OCI-LY1 (cell line): ENCODE results near the gene ZNF585A.

Experiments used
- H2AFZ ChIP-seq: fragments of 200-600 bp; sonication (generic), shearing (Covaris generic); 2 replicates; pipeline ENCODE4 v1.6.0; 2014; ENCODE audit warnings: antibody characterized with exemption, mild to moderate bottlenecking, low read length
- H3F3A ChIP-seq: fragments of 200-600 bp; sonication (generic), shearing (Covaris generic); 2 replicates; pipeline ENCODE4 v1.6.0; 2014; ENCODE audit warnings: mild to moderate bottlenecking, antibody characterized with exemption, low read length, moderate library complexity; ENCODE audit not compliant: insufficient read depth
- H3K27ac ChIP-seq: fragments of 200-600 bp; sonication (generic); 2 replicates; pipeline ENCODE4 v1.5.1; 2014; ENCODE audit warnings: low read length, mixed run types, mild to moderate bottlenecking, low read depth; ENCODE audit not compliant: poor library complexity, severe bottlenecking
- H3K27me3 ChIP-seq: fragments of 200-600 bp; sonication (generic); 2 replicates; pipeline ENCODE4 v1.6.0; 2014; ENCODE audit warnings: antibody characterized with exemption, mild to moderate bottlenecking, low read length, moderate library complexity; ENCODE audit not compliant: insufficient read depth
- H3K36me3 ChIP-seq: fragments of 200-600 bp; sonication (generic); 2 replicates; pipeline ENCODE4 v1.6.1; 2014; ENCODE audit warnings: mild to moderate bottlenecking, antibody characterized with exemption, low read length, moderate library complexity, mixed read lengths; ENCODE audit not compliant: insufficient read depth
- H3K4me1 ChIP-seq: fragments of 200-600 bp; sonication (generic); 2 replicates; pipeline ENCODE4 v1.5.1; 2014; ENCODE audit warnings: mild to moderate bottlenecking, low read length, moderate library complexity; ENCODE audit not compliant: insufficient read depth, severe bottlenecking
- H3K4me2 ChIP-seq: fragments of 200-600 bp; sonication (generic), shearing (Covaris generic); 2 replicates; pipeline ENCODE4 v1.6.1; 2014; ENCODE audit warnings: low read length
- H3K4me3 ChIP-seq: fragments of 200-600 bp; sonication (generic); 2 replicates; pipeline ENCODE4 v1.5.1; 2014; ENCODE audit warnings: low read length, low read depth, mild to moderate bottlenecking, mixed read lengths; ENCODE audit not compliant: poor library complexity, severe bottlenecking
- H3K79me2 ChIP-seq: fragments of 200-600 bp; shearing (Covaris generic); 2 replicates; pipeline ENCODE4 v1.6.1; 2016; ENCODE audit warnings: mixed run types, low read length, mixed read lengths; ENCODE audit not compliant: insufficient read depth
- H3K9ac ChIP-seq: fragments of 200-600 bp; sonication (generic), shearing (Covaris generic); 2 replicates; pipeline ENCODE4 v1.6.1; 2014; ENCODE audit warnings: mild to moderate bottlenecking, low read length, mixed read lengths
- H3K9me2 ChIP-seq: fragments of 200-600 bp; sonication (generic), shearing (Covaris generic); 2 replicates; pipeline ENCODE4 v1.6.1; 2014; ENCODE audit warnings: low read depth, mild to moderate bottlenecking, low read length, mixed read lengths
- H3K9me3 ChIP-seq: fragments of 200-600 bp; shearing (Covaris generic); 2 replicates; pipeline ENCODE4 v1.6.1; 2014; ENCODE audit warnings: low read length, mixed read lengths
- H4K20me1 ChIP-seq: fragments of 200-600 bp; sonication (generic), shearing (Covaris generic); 2 replicates; pipeline ENCODE4 v1.6.0; 2016; ENCODE audit warnings: mild to moderate bottlenecking, low read length; ENCODE audit not compliant: insufficient read depth
- EZH2 ChIP-seq: fragments of 200-600 bp; sonication (generic), shearing (Covaris generic); IDR thresholded peaks from 2 replicates; pipeline ENCODE4 v1.8.0; 2017; ENCODE audit warnings: borderline replicate concordance, mixed run types, mild to moderate bottlenecking, antibody characterized with exemption, low read length, moderate library complexity, mixed read lengths
- TF ChIP-seq, protein P1 (sequence below): fragments of 200-600 bp; sonication (generic), shearing (Covaris generic); IDR thresholded peaks from 2 replicates; pipeline ENCODE4 v1.5.1; 2017; ENCODE audit warnings: mild to moderate bottlenecking, antibody characterized with exemption, low read length, moderate library complexity, mixed read lengths

ZNF585A gene

DNA sequence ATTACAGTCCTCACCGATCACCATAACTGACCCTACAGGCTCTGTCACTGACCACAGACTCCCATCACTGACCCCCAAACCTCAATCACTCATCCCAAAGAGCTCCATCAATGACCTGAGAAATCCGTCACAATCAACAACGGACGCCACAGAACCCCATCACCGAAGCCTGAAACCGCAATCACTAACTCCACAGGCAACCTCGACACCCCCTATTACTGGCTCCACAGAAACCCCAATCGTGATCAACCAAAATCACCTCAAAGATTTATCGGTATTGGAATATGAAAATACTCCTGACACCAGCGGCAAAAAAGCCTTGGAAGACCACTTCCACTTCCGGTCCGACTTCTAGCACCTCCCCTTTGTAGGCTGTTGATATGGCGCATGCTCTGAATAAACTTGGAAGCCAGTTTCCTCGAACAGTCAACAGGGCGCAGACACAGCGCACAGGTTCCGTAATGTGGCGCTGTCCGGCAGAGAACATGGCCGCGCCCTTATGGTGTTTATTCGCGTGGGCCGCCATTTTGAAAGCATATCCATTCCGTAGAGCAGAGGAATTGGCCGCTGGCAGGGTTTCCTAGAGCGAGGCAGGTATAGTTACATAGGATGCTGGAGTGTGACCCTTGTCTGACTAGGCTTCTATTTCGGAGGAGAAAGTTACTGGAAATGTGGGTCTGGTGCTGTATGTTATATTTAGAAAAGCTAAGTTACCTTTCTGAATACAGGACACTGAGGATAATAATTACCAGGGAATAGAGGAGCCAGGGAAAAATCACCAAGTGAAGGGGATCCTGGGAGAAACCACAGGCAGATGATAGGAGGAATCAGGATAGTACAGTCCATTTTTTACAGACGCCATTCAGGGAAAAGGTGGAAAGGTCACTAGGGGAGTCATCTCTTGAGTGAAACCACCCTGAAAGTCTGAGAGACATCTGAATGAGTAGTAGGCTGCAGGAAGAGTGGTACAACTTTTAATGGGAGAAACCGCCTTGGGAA is at the start of gene ZNF585A:
ZNF585A (minus strand) TSS at position 328 of the 999 bp plus-strand sequence. CDS start 2,785 bp downstream, outside the sequence.
- H3K36me3 ChIP-seq, result peaks cover 27% of the 10 kb centered on the region
- peak within 1 kb of the TSS; percentile 75 for H3K4me3 ChIP-seq
- no peaks in the 10 kb centered on the region for H4K20me1 ChIP-seq
- H3K9me3 ChIP-seq, result peaks cover 20% of the 10 kb centered on the region
- peak within 1 kb of the TSS; percentile 61 for H3K4me2 ChIP-seq
- H3K4me1 ChIP-seq, result peaks cover 10% of the 10 kb centered on the region
- H3K9me2 ChIP-seq, result no peaks in the 10 kb centered on the region
- no peaks in the 10 kb centered on the region for H3K79me2 ChIP-seq
- H3K27ac ChIP-seq, result no peak within 1 kb of the TSS
- H2AFZ ChIP-seq, result peak within 1 kb of the TSS; percentile 87
- peak within 1 kb of the TSS; percentile 74 for H3K9ac ChIP-seq
- no peaks in the 10 kb centered on the region for H3K27me3 ChIP-seq
- H3F3A ChIP-seq, result 0 out of 2 replicates have a peak, but pooled peaks cover 2% of the 10 kb centered on the region
- TF ChIP-seq EZH2, result no peak
- TF ChIP-seq, protein P1, sequence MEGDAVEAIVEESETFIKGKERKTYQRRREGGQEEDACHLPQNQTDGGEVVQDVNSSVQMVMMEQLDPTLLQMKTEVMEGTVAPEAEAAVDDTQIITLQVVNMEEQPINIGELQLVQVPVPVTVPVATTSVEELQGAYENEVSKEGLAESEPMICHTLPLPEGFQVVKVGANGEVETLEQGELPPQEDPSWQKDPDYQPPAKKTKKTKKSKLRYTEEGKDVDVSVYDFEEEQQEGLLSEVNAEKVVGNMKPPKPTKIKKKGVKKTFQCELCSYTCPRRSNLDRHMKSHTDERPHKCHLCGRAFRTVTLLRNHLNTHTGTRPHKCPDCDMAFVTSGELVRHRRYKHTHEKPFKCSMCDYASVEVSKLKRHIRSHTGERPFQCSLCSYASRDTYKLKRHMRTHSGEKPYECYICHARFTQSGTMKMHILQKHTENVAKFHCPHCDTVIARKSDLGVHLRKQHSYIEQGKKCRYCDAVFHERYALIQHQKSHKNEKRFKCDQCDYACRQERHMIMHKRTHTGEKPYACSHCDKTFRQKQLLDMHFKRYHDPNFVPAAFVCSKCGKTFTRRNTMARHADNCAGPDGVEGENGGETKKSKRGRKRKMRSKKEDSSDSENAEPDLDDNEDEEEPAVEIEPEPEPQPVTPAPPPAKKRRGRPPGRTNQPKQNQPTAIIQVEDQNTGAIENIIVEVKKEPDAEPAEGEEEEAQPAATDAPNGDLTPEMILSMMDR, result no peak

DNA sequence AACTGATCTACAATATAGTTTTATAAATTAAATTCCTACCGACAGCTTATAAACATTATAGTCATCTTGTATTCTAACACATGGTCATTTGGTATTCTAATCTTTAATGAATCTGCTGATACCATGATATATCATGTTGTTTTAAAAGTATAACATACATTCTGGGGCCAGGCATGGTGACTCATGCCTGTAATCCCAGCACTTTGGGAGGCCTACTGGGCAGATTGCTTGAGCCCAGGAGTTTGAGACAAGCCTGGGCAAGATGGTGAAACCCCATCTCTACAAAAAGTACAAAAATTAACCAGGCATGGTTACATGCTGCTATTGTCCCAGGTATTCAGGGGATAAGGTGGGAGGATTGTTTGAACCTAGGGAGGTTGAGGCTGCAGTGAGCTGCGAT is 48.6 kb upstream of the ZNF585A start:
- TF ChIP-seq EZH2, result no peak
- TF ChIP-seq, protein P1, result no peak
- H3K4me1 ChIP-seq, result peaks cover 9% of the 10 kb centered on the region
- no peak overlapping the region for H3K27ac ChIP-seq
- no peak overlapping the region for H3K4me2 ChIP-seq
- H3K9ac ChIP-seq, result no peak overlapping the region
- H2AFZ ChIP-seq, result no peak overlapping the region
- H3K4me3 ChIP-seq, result no peak overlapping the region
- peaks cover 61% of the 10 kb centered on the region for H3K36me3 ChIP-seq
- H3K79me2 ChIP-seq, result peaks cover 19% of the 10 kb centered on the region
- H3K27me3 ChIP-seq, result no peaks in the 10 kb centered on the region
- no peaks in the 10 kb centered on the region for H3F3A ChIP-seq
- no peaks in the 10 kb centered on the region for H3K9me2 ChIP-seq
- H4K20me1 ChIP-seq, result no peaks in the 10 kb centered on the region
- H3K9me3 ChIP-seq, result peaks cover 13% of the 10 kb centered on the region

DNA sequence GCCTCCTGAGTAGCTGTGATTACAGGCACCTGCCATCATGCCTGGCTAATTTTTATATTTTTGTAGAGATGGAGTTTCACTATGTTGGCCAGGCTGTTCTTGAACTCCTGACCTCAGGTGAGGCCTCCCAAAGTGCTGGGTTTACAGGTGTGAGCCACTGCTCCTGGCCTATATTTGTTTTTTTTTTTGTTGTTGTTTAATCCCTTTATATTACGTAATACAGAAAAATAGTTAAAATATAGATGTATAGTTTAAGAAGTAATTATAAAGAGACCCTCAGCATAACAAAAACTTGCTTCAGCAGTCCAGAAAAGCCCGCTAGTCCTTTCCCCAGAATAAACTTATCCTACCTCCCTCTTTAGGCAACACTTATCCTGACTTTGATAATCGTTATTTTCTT is 47.9 kb upstream of the ZNF585A start:
- TF ChIP-seq, protein P1, result no peak
- no peak for TF ChIP-seq EZH2
- no peaks in the 10 kb centered on the region for H3F3A ChIP-seq
- H2AFZ ChIP-seq, result no peak overlapping the region
- no peak overlapping the region for H3K4me2 ChIP-seq
- H3K79me2 ChIP-seq, result peaks cover 19% of the 10 kb centered on the region
- no peaks in the 10 kb centered on the region for H3K9me2 ChIP-seq
- H3K27ac ChIP-seq, result no peak overlapping the region
- peaks cover 54% of the 10 kb centered on the region for H3K36me3 ChIP-seq
- peaks cover 13% of the 10 kb centered on the region for H3K9me3 ChIP-seq
- no peaks in the 10 kb centered on the region for H3K27me3 ChIP-seq
- H4K20me1 ChIP-seq, result no peaks in the 10 kb centered on the region
- H3K9ac ChIP-seq, result no peak overlapping the region
- no peak overlapping the region for H3K4me3 ChIP-seq
- H3K4me1 ChIP-seq, result peaks cover 9% of the 10 kb centered on the region
